GM10847 (cell line): ENCODE data around the gene HPSE2.

ENCODE experiments used
- POLR2A ChIP-seq: IDR thresholded peaks from 2 replicates; pipeline ENCODE4 v1.6.1; 2011; ENCODE audit not compliant: insufficient read length; ENCODE audit errors: extremely low read depth

The HPSE2 gene

GRCh38 chr10:98855403-98856189, 380.1 kb downstream of the HPSE2 start:
- TF ChIP-seq POLR2A = no peak

DNA sequence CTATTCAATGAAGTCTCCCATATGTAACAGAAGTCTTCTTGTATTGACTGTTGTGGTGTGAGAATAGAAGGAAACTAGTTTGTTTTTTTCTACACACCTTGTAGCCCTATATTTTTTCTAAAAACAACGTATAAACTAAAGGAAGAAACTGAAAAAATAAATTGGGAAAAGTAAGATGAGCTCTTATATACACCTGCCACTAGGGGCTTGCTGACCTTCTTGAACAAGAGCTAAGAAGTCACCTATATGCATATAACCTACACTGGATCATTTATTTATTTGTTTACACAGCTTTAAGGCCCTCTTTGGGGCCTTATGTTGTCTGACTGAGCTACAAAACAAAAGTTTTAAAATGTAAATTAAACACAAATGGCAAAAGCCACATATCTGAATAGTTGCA, 383.0 kb downstream of the HPSE2 start:
- TF ChIP-seq POLR2A = no peak

GRCh38 chr10:98848361-98848760, 387.3 kb downstream of the HPSE2 start:
- no peak for TF ChIP-seq POLR2A

DNA sequence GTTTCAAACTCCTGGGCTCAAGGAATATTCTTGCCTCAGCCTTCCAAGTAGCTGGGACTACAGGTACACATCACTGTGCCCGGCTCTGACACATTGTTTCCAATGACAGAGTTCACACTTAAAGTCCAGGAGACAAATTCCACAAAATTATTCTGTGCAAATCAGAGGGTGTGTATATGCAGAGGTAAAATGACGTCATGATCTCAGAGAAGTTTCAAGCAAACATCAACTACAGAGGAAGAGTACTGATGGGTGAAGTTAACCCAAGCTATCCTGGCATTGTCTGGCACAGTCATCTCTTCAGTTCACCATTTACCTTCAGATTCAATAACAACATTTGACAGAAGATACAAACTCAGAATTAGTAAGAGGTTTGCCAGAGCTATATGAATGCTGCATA, 388.9 kb downstream of the HPSE2 start:
- no peak for TF ChIP-seq POLR2A

DNA sequence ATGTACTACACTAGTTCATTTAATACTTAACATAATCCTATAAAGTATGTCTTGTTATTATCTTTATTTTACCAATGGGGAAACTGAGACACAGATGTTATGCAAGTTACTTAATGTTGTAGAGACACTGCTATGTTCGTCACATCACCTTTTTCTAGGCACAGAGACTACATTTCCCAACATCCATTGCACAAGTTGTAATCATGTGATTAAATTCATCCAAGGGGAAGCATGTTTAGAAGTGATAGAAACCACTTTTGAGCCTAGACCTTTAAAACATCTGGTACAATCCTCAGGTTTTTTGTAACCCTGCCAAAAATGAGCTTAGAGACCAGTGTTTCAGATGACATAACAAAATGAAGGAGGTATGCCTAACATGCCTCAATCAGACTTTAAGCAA, 402.1 kb downstream of the HPSE2 start:
- no peak for TF ChIP-seq POLR2A

- TF ChIP-seq POLR2A = no peak
These were observed 402.9 kb downstream of the HPSE2 start for GRCh38 chr10:98832738-98833137.

- TF ChIP-seq POLR2A = no peak
These were observed 403.5 kb downstream of the HPSE2 start for GRCh38 chr10:98832196-98832595.

GRCh38 chr10:98831391-98831790, 404.3 kb downstream of the HPSE2 start:
- TF ChIP-seq POLR2A = no peak

DNA sequence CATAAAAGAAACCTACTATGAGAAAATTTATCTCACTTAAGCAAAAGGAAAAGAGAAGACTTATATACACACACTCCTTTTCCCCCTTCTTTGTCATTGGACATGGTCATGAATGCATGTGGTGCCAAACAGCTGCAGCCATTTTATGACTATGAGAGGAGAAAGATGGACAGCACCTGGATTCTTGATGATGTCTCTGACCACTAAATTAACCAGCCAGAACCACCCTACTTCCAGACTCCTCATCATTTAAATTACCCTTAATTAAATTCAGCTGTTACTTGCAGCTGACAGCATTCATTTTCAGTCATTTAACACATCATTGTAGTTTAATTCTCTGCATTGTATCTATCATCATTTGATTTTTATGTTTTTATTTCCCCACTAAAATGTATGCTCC, 409.9 kb downstream of the HPSE2 start:
- no peak for TF ChIP-seq POLR2A

- TF ChIP-seq POLR2A = no peak
These were observed 418.3 kb downstream of the HPSE2 start for GRCh38 chr10:98817396-98817795.

GRCh38 chr10:98815039-98815885, 420.4 kb downstream of the HPSE2 start:
- no peak for TF ChIP-seq POLR2A

- no peak for TF ChIP-seq POLR2A
These were observed 421.2 kb downstream of the HPSE2 start for GRCh38 chr10:98814470-98814869.

- no peak for TF ChIP-seq POLR2A
These were observed 427.3 kb downstream of the HPSE2 start for GRCh38 chr10:98808282-98808892.

DNA sequence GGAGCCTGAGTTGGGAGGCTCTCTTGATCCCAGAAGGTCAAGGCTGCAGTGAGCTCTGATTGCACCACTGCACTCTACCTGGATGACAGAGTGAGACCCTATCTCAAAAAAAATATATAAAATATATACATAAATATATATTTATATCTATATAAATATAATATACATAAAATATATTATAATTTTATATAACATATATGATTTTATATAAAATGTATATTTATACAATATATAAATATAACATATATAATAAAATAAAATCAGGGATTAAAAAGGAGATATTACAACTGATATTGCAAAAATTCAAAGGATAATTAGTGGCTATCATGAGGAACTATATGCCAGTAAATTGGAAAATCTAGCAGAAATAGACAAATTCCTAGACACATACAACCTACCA, 435.4 kb downstream of the HPSE2 start:
- no peak for TF ChIP-seq POLR2A

- no peak for TF ChIP-seq POLR2A
These were observed 440.2 kb downstream of the HPSE2 start for GRCh38 chr10:98795467-98795866.

DNA sequence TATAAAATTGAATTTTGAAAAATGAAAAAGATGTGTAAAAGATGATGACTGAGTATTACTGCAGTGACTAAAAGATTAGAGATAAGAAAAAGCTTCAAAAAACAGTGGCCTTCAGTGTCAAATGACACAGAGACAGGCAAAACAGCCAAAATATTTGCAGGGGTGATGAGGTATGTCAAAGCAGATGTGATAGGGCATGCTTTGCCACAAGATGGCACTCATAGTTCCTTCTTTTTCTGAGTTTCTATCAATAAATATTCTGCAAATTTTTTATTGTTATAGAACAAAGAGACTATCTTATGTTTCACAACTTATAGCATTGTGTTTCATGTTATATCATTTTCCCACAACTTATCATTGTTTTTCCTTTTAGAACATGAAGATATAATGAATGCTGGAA, 444.8 kb downstream of the HPSE2 start:
- TF ChIP-seq POLR2A = no peak
